CD4-positive, alpha-beta T cell (primary cell): ENCODE results near the gene CADPS. TPM values are rescaled to one million over a fixed set of nuclear protein-coding genes. Genes with fewer than 3 reads are reported as not detected.

ENCODE experiments used
- ATAC-seq: fragments of 200-7000 bp; cut with Tn5 transposase; one replicate; pipeline ENCODE4 v1.10.0; 2022; ENCODE audit warnings: mild to moderate bottlenecking; ENCODE audit not compliant: poor library complexity
- CTCF ChIA-PET: fragments of 350-600 bp; sonication (Branson Sonifier 250); formaldehyde crosslinking; loops from one replicate; lab custom pipeline; 2021; ENCODE audit warnings: antibody characterized with exemption, inconsistent platforms; lab: Charles Lee
- POLR2A ChIA-PET: fragments of 350-600 bp; sonication (Branson Sonifier 250); formaldehyde crosslinking; loops from one replicate; lab custom pipeline; 2021; ENCODE audit warnings: antibody characterized with exemption, inconsistent platforms; lab: Charles Lee
- DNase-seq, 14 experiments: peaks; one replicate each; pipeline ENCODE4 v3.0.0-alpha.2; 2013 to 2020; ENCODE audit warnings: mixed read lengths in 2 of 14
- H3K27ac ChIP-seq, 2 donors: one replicate each; pipeline versions ENCODE4 v1.5.1 to v1.7.0; 2013; ENCODE audit warnings: low read length in 2 of 2, low read depth in 1 of 2, mild to moderate bottlenecking in 1 of 2
- H3K27me3 ChIP-seq, 2 experiments: 1 replicate in 1 of 2; 2 replicates in 1 of 2; pipeline versions ENCODE4 v1.6.1 to v1.7.0; 2013; ENCODE audit warnings: low read length in 2 of 2, control low read depth in 1 of 2, mild to moderate bottlenecking in 1 of 2, moderate library complexity in 1 of 2; ENCODE audit not compliant: insufficient read depth in 2 of 2, control insufficient read depth in 1 of 2
- H3K36me3 ChIP-seq: one replicate; pipeline ENCODE4 v1.6.1; 2013; ENCODE audit warnings: low read length, control low read depth; ENCODE audit not compliant: insufficient read depth
- H3K4me1 ChIP-seq: one replicate; pipeline ENCODE4 v1.6.1; 2013; ENCODE audit warnings: low read length, control low read depth; ENCODE audit not compliant: insufficient read depth
- H3K4me3 ChIP-seq: one replicate; pipeline ENCODE4 v1.5.1; 2013; ENCODE audit warnings: mild to moderate bottlenecking, low read length, moderate library complexity
- H3K9me3 ChIP-seq, 2 experiments: 1 replicate in 1 of 2; 2 replicates in 1 of 2; pipeline versions ENCODE4 v1.6.1 to v1.7.0; 2013; ENCODE audit warnings: low read length in 2 of 2, mild to moderate bottlenecking in 2 of 2, control low read depth in 1 of 2, moderate library complexity in 1 of 2; ENCODE audit not compliant: control insufficient read depth in 1 of 2, insufficient read depth in 1 of 2
- H3K27ac Mint-ChIP-seq: one replicate; pipeline ENCODE4 v1.8.0; 2020; ENCODE audit warnings: mixed read lengths
- H3K27me3 Mint-ChIP-seq: one replicate; pipeline ENCODE4 v1.8.0; 2021; ENCODE audit warnings: mixed read lengths
- H3K36me3 Mint-ChIP-seq: one replicate; pipeline ENCODE4 v1.8.0; 2021; ENCODE audit warnings: low read depth, mixed read lengths
- H3K4me1 Mint-ChIP-seq: one replicate; pipeline ENCODE4 v1.8.0; 2021; ENCODE audit warnings: low read depth, mixed read lengths
- H3K4me3 Mint-ChIP-seq: one replicate; pipeline ENCODE4 v1.8.0; 2020; ENCODE audit warnings: mild to moderate bottlenecking, mixed read lengths
- H3K9me3 Mint-ChIP-seq: one replicate; pipeline ENCODE4 v1.8.0; 2020; ENCODE audit warnings: mixed read lengths
- CTCF ChIP-seq: fragments of 200-600 bp; IDR thresholded peaks from one replicate; pipeline ENCODE4 v1.8.0; 2022; ENCODE audit warnings: antibody characterized with exemption, mild to moderate bottlenecking
- intact Hi-C, 2 experiments: fragments of 100-400 bp; cut with DNase I in 1 of 2; cut with micrococcal nuclease in 1 of 2; formaldehyde crosslinking; loops; one replicate each; pipeline versions ENCODE4 v1.15.1 to v1.9.0; 2023 to 2025; cut with DNase I, micrococcal nuclease
- total RNA-seq, 174 experiments: library from RNA in 2 of 174; stranded (reverse) in 2 of 174; gene quantifications; one replicate each; pipeline ENCODE4 v1.2.3 and lab custom pipeline; 2021 to 2026

The CADPS gene
- total RNA-seq, 2 experiments from 2014 or later: not detected

GRCh38 chr3:62462104-62462762 lies 413.0 kb downstream of the CADPS start:
- Mint-ChIP-seq H3K27me3 (no peaks in the 10 kb centered on the region), H3K36me3 (no peaks in the 10 kb centered on the region), H3K4me1 (no peaks in the 10 kb centered on the region), H3K27ac (no peak overlapping the region), H3K4me3 (no peak overlapping the region), H3K9me3 (no peaks in the 10 kb centered on the region)
- TF ChIP-seq CTCF: no peak
- CTCF ChIA-PET: no interaction called here
- no peaks in the 10 kb centered on the region for H3K36me3 ChIP-seq
- intact Hi-C loops: no loop called here
- H3K4me1 ChIP-seq: no peaks in the 10 kb centered on the region
- no peak for DNase-seq
- ATAC-seq: no peak
- peaks cover 0 to 5% of the 10 kb centered on the region in 2 experiments for H3K27me3 ChIP-seq
- POLR2A ChIA-PET: no interaction called here
- H3K27ac ChIP-seq: no peak overlapping the region
- no peak overlapping the region for H3K4me3 ChIP-seq
- no peaks in the 10 kb centered on the region for H3K9me3 ChIP-seq

- H3K4me3 Mint-ChIP-seq: no peak overlapping the region
- no peaks in the 10 kb centered on the region for H3K9me3 Mint-ChIP-seq
- H3K9me3 ChIP-seq: no peaks in the 10 kb centered on the region
- TF ChIP-seq CTCF: no peak
- no peak overlapping the region for H3K27ac Mint-ChIP-seq
- ATAC-seq (no peak), DNase-seq (no peak)
- no peak overlapping the region for H3K4me3 ChIP-seq
- ChIA-PET POLR2A (no interaction called here), CTCF (no interaction called here)
- H3K27me3 Mint-ChIP-seq: peaks cover 5% of the 10 kb centered on the region
- no peaks in the 10 kb centered on the region for H3K36me3 ChIP-seq
- H3K27ac ChIP-seq: no peak overlapping the region
- H3K4me1 Mint-ChIP-seq: no peaks in the 10 kb centered on the region
- intact Hi-C loops: no loop called here
- no peaks in the 10 kb centered on the region for H3K4me1 ChIP-seq
- no peaks in the 10 kb centered on the region for H3K36me3 Mint-ChIP-seq
- peaks cover 0 to 5% of the 10 kb centered on the region in 2 experiments for H3K27me3 ChIP-seq
Observed at GRCh38 chr3:62454916-62455315, 420.3 kb downstream of the CADPS start.

DNA sequence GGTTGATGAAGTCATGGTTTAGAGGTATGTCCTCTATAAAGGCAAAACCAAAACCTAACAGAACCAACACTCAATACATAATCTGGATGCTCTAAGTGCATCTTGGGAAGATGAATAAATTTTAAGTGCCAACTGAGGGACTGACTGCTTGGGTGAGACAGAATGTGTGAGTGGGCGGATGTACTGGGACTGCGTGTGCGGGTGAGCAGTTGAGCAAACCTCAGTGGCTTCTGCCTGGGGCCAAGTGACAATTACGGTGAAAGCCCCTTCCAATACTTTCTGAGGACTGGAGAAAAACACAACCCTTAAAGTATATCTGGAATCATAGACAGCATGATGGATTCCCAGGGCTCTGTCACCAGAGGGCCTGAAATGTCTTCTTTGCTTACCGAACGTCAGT lies 421.8 kb downstream of the CADPS start:
- intact Hi-C loops: no loop called here

More for the DNA sequence above, 421.8 kb downstream of the CADPS start:
- Histone ChIP-seq H3K36me3 (no peaks in the 10 kb centered on the region), H3K27ac (no peak overlapping the region), H3K9me3 (no peaks in the 10 kb centered on the region), H3K4me3 (no peak overlapping the region), H3K27me3 (no peaks in the 10 kb centered on the region), H3K4me1 (no peaks in the 10 kb centered on the region)
- H3K9me3 Mint-ChIP-seq: no peaks in the 10 kb centered on the region
- DNase-seq (no peak), ATAC-seq (no peak)
- peaks cover 5% of the 10 kb centered on the region for H3K27me3 Mint-ChIP-seq
- no peak for TF ChIP-seq CTCF
- no peak overlapping the region for H3K4me3 Mint-ChIP-seq
- no peak overlapping the region for H3K27ac Mint-ChIP-seq
- H3K36me3 Mint-ChIP-seq: no peaks in the 10 kb centered on the region
- CTCF ChIA-PET: no interaction called here
- H3K4me1 Mint-ChIP-seq: no peaks in the 10 kb centered on the region
- POLR2A ChIA-PET: no interaction called here
